GM18909 (cell line): Measurements from ENCODE around the gene C17orf107.

Source experiments
- ATAC-seq: cut with Tn5 transposase; IDR thresholded peaks from one replicate; pipeline ENCODE4 v1.9.1; 2021; ENCODE audit warnings: mild to moderate bottlenecking; ENCODE audit not compliant: unreplicated experiment, poor library complexity

Gene C17orf107

DNA sequence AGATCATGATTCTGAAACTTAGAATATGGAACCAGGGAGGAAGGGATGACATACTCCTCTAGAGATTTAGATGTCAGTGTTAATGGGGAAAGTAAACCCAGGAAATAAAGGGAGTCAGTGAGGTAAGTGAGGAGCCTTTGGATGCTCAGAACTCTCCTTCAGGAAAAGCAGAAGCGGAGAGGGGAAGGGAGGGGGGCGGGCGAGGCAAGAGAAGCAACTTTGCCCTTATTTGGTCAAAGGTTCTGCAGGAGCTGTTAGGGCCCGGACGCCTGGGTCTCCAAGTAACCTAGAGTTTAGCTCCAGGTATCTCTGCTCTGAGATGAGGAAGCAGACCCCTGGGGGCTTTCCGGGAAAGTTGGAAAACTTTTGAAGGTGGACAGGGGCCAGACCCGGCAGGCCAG lies 47.7 kb downstream of the C17orf107 start:
- ATAC-seq, result no peak

DNA sequence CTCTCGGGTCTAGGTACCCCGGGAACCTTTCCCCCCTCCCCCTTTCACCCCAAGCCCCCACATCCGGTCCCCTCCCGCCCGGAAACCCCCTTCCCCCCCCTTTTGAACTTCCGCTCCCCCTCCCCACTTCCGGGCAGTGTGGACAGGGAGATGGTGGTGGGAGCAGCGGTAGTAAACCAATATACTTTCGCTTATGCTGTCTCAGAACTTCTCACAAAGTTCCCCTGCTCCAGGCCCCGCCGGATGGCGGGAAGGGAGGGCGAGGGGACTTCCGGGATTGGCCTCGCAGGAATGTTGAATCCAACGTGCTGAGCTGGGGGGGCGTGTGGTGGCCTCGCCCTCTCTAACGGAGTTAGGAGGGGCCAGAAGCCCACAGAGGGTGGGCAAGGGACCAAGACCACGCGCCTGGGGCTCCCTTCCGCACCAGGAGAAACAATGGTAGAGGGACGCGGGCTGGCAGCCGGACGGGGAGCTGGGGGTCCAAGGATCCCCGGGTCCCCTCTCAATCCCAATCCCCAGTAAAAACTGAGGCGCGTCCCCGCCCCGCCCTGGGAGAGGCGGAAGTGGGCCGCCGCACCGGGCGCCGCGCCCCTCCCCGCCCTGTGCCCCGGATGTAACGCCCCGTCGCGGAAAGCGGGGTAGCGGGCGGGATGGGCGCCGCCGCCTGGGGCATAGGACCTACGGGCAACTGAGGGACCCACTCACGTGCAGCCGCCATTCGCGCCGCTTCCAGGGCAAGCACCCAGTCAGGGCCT lies 48.3 kb downstream of the C17orf107 start:
- peak; percentile 17 for ATAC-seq

DNA sequence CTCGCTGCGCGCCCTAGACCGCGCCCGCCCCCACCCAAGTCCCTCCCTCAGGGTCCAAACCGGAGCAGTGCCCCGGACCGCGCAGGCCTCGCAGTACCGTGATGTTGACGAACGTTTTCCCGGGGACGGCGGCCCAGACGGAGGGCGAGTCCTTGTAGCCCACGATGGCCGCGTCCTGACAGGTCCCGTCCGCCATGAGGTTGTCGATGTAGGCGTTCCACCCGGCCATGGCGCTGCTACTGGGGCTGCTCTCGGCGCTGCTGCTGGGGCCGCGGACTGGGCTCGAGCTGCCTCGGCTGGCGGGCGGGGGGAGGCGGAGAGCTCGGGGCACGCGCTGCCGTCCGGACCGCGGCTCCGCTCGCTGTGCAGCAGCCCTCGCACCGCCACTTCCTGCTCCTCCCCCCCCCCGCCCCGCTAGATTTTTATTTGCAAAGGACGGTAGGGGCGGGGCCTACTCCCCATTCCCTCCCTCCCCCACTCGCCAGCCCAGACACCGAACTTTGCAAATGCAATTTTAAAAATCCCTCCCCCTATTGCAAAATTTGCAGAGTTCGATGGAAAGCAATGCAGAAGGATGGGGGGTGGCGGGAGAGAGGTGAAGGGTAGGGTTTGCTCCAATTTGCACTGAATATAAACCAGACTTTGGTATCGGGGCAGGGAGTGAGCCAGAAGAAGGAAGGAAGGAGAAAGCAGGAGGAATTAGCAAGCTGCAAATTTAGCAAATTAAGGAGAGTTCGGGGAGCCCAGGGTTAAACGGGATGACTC lies 49.0 kb downstream of the C17orf107 start, which contains the start of gene PFN1:
Gene PFN1 (minus strand): TSS at position 365 of the 765 bp plus-strand sequence. CDS start 136 bp downstream, at position 229.
- peak; percentile 23 for ATAC-seq

DNA sequence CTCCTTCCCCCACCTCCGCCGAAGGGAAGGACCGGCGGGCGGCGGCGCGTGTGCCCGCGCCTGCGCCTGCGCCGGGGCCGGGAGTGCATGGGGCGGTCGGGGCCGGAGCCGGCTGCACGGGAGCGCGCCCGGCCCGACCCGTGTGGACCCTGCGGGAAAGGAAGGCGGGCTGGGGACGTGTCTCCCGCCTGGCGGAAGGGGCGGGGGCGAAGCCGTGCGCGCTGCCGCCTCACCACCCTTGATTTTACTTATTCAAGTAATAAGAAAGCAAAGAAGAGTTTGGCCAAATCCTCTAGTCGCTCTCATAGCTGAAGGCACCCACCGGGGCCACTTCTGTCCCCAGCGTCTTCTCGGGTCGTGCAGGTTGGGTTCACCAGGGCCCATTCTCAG lies 49.6 kb downstream of the C17orf107 start:
- peak; percentile 37 for ATAC-seq

DNA sequence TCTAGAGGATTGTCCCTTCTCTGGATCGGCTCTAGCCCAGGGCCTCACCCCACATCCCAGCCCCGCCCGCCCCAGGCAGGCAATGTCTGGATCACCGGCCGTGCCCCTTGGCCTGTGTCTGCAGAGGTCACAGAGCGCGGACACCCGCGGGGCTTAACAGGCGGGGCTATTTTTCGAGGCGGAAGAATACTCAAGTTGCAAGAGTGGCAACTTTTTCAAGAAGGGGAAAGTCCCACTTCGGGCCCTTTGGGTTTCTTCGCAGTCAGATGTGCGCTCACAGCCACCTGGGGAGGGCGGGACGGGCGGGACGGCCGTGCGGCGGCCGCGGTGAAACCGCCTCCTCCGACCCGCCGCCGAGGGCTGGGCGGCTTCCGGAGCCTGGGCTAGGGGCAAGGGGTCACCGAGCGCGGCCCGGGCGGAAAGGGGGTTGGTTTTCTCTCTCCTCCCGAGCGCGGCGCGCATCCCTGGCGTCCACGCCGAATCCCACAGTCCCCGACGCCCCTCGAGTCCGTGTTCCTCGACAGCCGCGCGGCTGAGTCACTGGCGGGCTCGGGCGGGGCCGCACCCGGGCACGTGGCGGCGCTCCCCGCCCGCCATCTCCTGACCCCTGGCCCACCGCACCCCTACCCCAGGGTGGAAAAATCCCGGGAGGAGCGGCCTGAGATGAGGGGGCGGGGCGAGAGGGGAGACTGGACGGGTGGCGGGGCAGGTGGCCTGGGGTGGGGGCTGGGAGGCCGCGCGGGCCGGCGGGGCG lies 50.2 kb downstream of the C17orf107 start:
- peak; percentile 39 for ATAC-seq

DNA sequence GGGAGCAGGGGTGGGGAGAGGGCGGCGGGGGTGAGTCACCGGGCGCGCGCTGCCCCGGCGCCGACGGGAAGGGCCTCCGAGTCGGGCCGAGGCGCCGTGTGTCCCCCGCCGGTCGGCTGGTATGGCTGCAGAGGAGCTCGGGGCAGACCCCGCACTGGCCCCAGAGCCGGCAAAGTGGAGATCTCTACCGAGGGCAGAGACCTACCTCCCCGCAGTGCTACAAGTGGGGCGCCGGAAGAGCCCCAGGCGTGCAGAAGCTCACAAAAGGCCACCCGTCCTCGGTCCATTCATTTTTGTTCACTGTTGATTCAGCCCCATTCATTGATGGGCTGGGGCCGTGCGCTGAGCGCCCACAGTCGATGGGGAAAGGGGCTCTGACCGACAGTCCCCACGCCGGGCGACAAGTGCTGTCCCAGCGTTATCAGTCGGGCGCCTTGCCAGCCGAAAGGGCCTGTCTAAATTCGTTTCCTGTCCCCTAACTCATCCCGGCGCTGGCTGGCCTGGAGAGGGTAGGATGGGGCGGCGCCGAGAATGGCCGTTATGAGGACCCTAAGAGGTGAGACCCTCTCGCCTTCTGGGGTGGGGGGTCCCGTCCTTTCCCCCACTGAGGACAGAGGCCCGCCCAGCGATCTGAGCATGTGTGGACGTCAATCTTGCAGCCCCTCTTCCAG lies 50.9 kb downstream of the C17orf107 start:
- ATAC-seq, result peak; percentile 7

DNA sequence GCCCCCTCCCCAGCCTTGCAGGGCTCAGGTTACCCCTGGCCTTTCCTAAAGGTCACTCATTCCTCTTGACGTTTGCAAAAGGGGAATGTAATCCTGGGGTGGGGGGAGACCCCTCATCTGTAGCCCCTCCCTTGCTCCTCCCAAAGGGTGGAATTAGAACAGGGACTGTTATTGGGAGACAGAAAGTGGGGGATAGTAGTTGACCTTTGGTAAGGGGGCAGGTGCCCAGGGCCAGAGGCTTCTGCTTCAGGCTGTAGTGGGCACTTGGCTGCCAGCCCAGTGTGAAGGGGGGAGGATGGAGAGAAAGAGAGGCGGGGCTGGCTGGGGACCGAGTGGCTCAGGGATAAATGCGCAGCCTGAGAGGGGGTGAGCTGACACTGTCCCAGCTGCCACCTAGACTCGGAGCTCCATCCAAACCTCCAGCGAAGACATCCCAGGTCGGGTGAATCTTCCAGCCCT lies 51.4 kb downstream of the C17orf107 start, which contains the start of gene ENO3:
Gene ENO3 (plus strand): TSS at position 374 of the 459 bp plus-strand sequence. CDS start 711 bp downstream, outside the sequence.
- no peak for ATAC-seq

DNA sequence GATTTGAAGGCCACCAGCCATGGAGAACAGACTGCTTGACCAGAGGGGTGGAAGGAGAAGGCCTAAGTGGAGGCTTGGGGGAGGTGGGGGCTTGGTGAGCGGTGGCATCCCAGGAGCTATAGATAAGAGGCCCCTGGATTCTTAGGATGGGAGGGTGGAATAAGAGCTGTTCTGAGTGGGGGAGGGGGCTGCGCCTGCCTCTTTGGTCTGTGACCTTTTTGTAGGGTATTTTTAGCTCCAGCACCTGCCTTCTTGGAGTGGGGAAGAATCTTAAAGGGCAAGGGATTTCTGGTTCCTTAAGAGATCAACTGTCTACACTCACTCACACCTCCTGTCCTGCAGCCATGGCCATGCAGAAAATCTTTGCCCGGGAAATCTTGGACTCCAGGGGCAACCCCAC lies 52.1 kb downstream of the C17orf107 start:
- no peak for ATAC-seq
